Liver (tissue), 9 donors: Measurements from ENCODE around the gene SLIT3. TPM values are rescaled to one million over a fixed set of nuclear protein-coding genes. Genes with fewer than 3 reads are reported as not detected.

Experiments used
- DNase-seq: peaks from one replicate; pipeline ENCODE4 v3.0.0-alpha.2; 2017; ENCODE audit warnings: low spot score
- H3K27ac ChIP-seq, 2 donors: one replicate each; pipeline ENCODE4 v1.7.0; 2013; ENCODE audit warnings: inconsistent platforms in 2 of 2, low read length in 2 of 2, control low read depth in 1 of 2, low read depth in 1 of 2, mild to moderate bottlenecking in 1 of 2
- H3K27me3 ChIP-seq, 4 donors: one replicate each; pipeline versions ENCODE4 v1.6.1 to v1.7.0; 2013; ENCODE audit warnings: low read length in 3 of 4, inconsistent platforms in 1 of 4, mild to moderate bottlenecking in 1 of 4, moderate library complexity in 1 of 4; ENCODE audit not compliant: control insufficient read depth in 4 of 4, insufficient read depth in 4 of 4
- H3K36me3 ChIP-seq, 4 donors: one replicate each; pipeline versions ENCODE4 v1.6.1 to v1.7.0; 2013; ENCODE audit warnings: low read length in 3 of 4, mild to moderate bottlenecking in 3 of 4, low read depth in 1 of 4, moderate library complexity in 1 of 4; ENCODE audit not compliant: control insufficient read depth in 4 of 4, insufficient read depth in 3 of 4
- H3K4me1 ChIP-seq, 4 donors: one replicate each; pipeline versions ENCODE4 v1.6.1 to v1.7.0; 2013; ENCODE audit warnings: low read length in 3 of 4, mild to moderate bottlenecking in 3 of 4, moderate library complexity in 1 of 4; ENCODE audit not compliant: control insufficient read depth in 4 of 4, insufficient read depth in 4 of 4
- H3K4me3 ChIP-seq, 3 donors: one replicate each; pipeline versions ENCODE4 v1.6.1 to v1.7.0; 2013; ENCODE audit warnings: low read length in 3 of 3, control low read depth in 1 of 3, low read depth in 1 of 3, mild to moderate bottlenecking in 1 of 3
- H3K9ac ChIP-seq, 2 donors: one replicate each; pipeline ENCODE4 v1.7.0; 2013; ENCODE audit warnings: low read length in 2 of 2, mild to moderate bottlenecking in 2 of 2, moderate library complexity in 2 of 2, control low read depth in 1 of 2, low read depth in 1 of 2
- H3K9me3 ChIP-seq, 4 donors: one replicate each; pipeline versions ENCODE4 v1.6.1 to v1.7.0; 2013; ENCODE audit warnings: low read length in 3 of 4; ENCODE audit not compliant: control insufficient read depth in 4 of 4
- ATF3 ChIP-seq: IDR thresholded peaks from 2 replicates; pipeline ENCODE4 v1.6.1; 2016; ENCODE audit warnings: antibody characterized with exemption
- CTCF ChIP-seq: fragments of 150-350 bp; IDR thresholded peaks from 2 replicates; pipeline ENCODE4 v1.5.1; 2017; ENCODE audit warnings: improper control_type of control experiment, low read depth, low read length; ENCODE audit not compliant: missing input control
- EGR1 ChIP-seq, 2 donors: IDR thresholded peaks; 2 replicates each; pipeline ENCODE4 v1.6.1; 2016 to 2018; ENCODE audit warnings: antibody characterized with exemption in 2 of 2, low read depth in 2 of 2
- FOXA1 ChIP-seq: IDR thresholded peaks from 2 replicates; pipeline ENCODE4 v1.6.1; 2016; ENCODE audit warnings: antibody characterized with exemption
- FOXA2 ChIP-seq: IDR thresholded peaks from 2 replicates; pipeline ENCODE4 v1.6.1; 2016; ENCODE audit warnings: antibody characterized with exemption
- GABPA ChIP-seq, 2 donors: IDR thresholded peaks in 1 of 2; conservative IDR thresholded peaks in 1 of 2; 2 replicates each; pipeline ENCODE4 v1.6.1; 2016; ENCODE audit warnings: antibody characterized with exemption in 2 of 2, mild to moderate bottlenecking in 1 of 2, moderate library complexity in 1 of 2
- HNF4A ChIP-seq, 2 donors: conservative IDR thresholded peaks; 2 replicates each; pipeline ENCODE4 v1.6.1; 2016; ENCODE audit warnings: antibody characterized with exemption in 2 of 2, mild to moderate bottlenecking in 2 of 2
- HNF4G ChIP-seq: IDR thresholded peaks from 2 replicates; pipeline ENCODE4 v1.6.1; 2016; ENCODE audit warnings: antibody characterized with exemption
- JUND ChIP-seq, 2 donors: IDR thresholded peaks; 2 replicates each; pipeline ENCODE4 v1.6.1; 2016; ENCODE audit warnings: antibody characterized with exemption in 2 of 2
- MAX ChIP-seq: IDR thresholded peaks from 2 replicates; pipeline ENCODE4 v1.6.1; 2016; ENCODE audit warnings: antibody characterized with exemption
- NR2F2 ChIP-seq: IDR thresholded peaks from 2 replicates; pipeline ENCODE4 v1.6.1; 2016; ENCODE audit warnings: antibody characterized with exemption
- RAD21 ChIP-seq, 2 donors: IDR thresholded peaks; 2 replicates each; pipeline ENCODE4 v1.6.1; 2016; ENCODE audit warnings: antibody characterized with exemption in 2 of 2, mild to moderate bottlenecking in 2 of 2
- REST ChIP-seq: IDR thresholded peaks from 2 replicates; pipeline ENCODE4 v1.6.1; 2016; ENCODE audit warnings: antibody characterized with exemption, mild to moderate bottlenecking
- RXRA ChIP-seq, 2 donors: IDR thresholded peaks; 2 replicates each; pipeline ENCODE4 v1.6.1; 2017 to 2018; ENCODE audit warnings: antibody characterized with exemption in 2 of 2, mild to moderate bottlenecking in 1 of 2
- SP1 ChIP-seq: IDR thresholded peaks from 2 replicates; pipeline ENCODE4 v1.6.1; 2018; ENCODE audit warnings: antibody characterized with exemption, mild to moderate bottlenecking
- TAF1 ChIP-seq: conservative IDR thresholded peaks from 2 replicates; pipeline ENCODE4 v1.6.1; 2016; ENCODE audit warnings: antibody characterized with exemption, mild to moderate bottlenecking
- YY1 ChIP-seq: IDR thresholded peaks from 2 replicates; pipeline ENCODE4 v1.6.1; 2016; ENCODE audit warnings: antibody characterized with exemption, mild to moderate bottlenecking
- WGBS: extraction: QIAGEN DNeasy Blood & Tissue Kit; methylation state at CpG from one replicate; pipeline ENCODE4 v1.1.7; 2013; 5-methylcytosine and 5-hydroxymethylcytosine counted together
- polyA plus RNA-seq, 2 donors: library from polyadenylated mRNA; stranded (reverse) in 1 of 2; unstranded in 1 of 2; fragments of 200-250 nt in 1 of 2; fragments of >200 nt in 1 of 2; fragmentation: Nextera tagmentation in 1 of 2; extraction: Ambion mirVana in 1 of 2; gene quantifications; one replicate each; pipeline versions ENCODE4 v1.2.1 to v1.2.3, GENCODE V29; 2013 to 2015
- total RNA-seq, 2 donors: library from RNA; depleted of rRNA; stranded (reverse); fragments of >200 nt; gene quantifications; one replicate each; pipeline ENCODE4 v1.2.3, GENCODE V29; 2014
- donor health status: healthy.
- donor health status: healthy.
- donor health status: healthy.
- donor health status: healthy.
- donor health status: healthy.

The SLIT3 gene
- total and polyA plus RNA-seq, 4 donors = 0.61 to 1.3 (median 0.91) TPM

GRCh38 chr5:168898247-168898911 is 402.6 kb downstream of the SLIT3 start:
- Histone ChIP-seq H3K9me3 (no peaks in the 10 kb centered on the region), H3K36me3 (no peaks in the 10 kb centered on the region), H3K9ac (no peak overlapping the region), H3K4me1 (no peaks in the 10 kb centered on the region), H3K4me3 (no peak overlapping the region), H3K27ac (no peak overlapping the region), H3K27me3 (peaks cover 0 to 4% (median 0%) of the 10 kb centered on the region in 4 donors)
- DNase-seq = no peak
- TF ChIP-seq ATF3 (no peak), FOXA1 (no peak), FOXA2 (no peak), YY1 (no peak), GABPA (IDR thresholded peaks at IDR 0.05 in 1 of 2, conservative IDR thresholded peaks at IDR 0.05 in 1 of 2) (no peak), JUND (IDR thresholded peaks at IDR 0.05) (no peak), REST (no peak), HNF4A (conservative IDR thresholded peaks at IDR 0.05) (no peak), MAX (no peak), HNF4G (no peak), CTCF (no peak), TAF1 (no peak), RAD21 (IDR thresholded peaks at IDR 0.05) (no peak), EGR1 (IDR thresholded peaks at IDR 0.05; ENCODE audit: low read depth in 2 of 2) (no peak), SP1 (no peak), NR2F2 (no peak)
- WGBS = 67% methylated on average over 7 of the region's 7 CpGs

- H3K9me3 ChIP-seq = no peaks in the 10 kb centered on the region
- H3K9ac ChIP-seq = no peak overlapping the region
- H3K36me3 ChIP-seq = no peaks in the 10 kb centered on the region
- no peak overlapping the region for H3K4me3 ChIP-seq
- DNase-seq = no peak
- peaks cover 0 to 4% (median 0%) of the 10 kb centered on the region in 4 donors for H3K27me3 ChIP-seq
- H3K4me1 ChIP-seq = no peaks in the 10 kb centered on the region
- WGBS = 69% methylated on average over 8 of the region's 8 CpGs
- H3K27ac ChIP-seq = no peak overlapping the region
- TF ChIP-seq ATF3 = no peak
- no peak for TF ChIP-seq SP1
- no peak for TF ChIP-seq EGR1 (IDR thresholded peaks at IDR 0.05; ENCODE audit: low read depth in 2 of 2)
- TF ChIP-seq CTCF = no peak
- no peak for TF ChIP-seq MAX
- no peak for TF ChIP-seq RXRA (IDR thresholded peaks at IDR 0.05)
- no peak for TF ChIP-seq FOXA1
- no peak for TF ChIP-seq REST
Measured at GRCh38 chr5:168897387-168898122, 403.4 kb downstream of the SLIT3 start.
